T-helper 2 cell treated with Interferon-gamma antibody and Interleukin-4, amounts not matched to agents 100 ng/mL and 5 ng/mL, for 36 hours (primary cell): ENCODE data around the gene CCDC137. TPM values are rescaled to one million over a fixed set of nuclear protein-coding genes. Genes with fewer than 3 reads are reported as not detected.
"Not testable (repeated sequence)": the region's sequence is repeated elsewhere in the genome, so short reads cannot be mapped to it uniquely, and the experiment has no call there.

Experiments
- intact Hi-C: fragments of 100-400 bp; cut with micrococcal nuclease; formaldehyde crosslinking; loops from one replicate; pipeline ENCODE4 v1.15.1; 2023
- total RNA-seq: library from RNA; stranded (reverse); gene quantifications from 2 replicates; pipeline ENCODE4 v1.2.3, GENCODE V29; 2022

The CCDC137 gene
- total RNA-seq: 39.2 and 43.7 TPM in 2 replicates

GRCh38 chr17:81666342-81667191 is at the start of gene CCDC137, which contains the start of gene OXLD1:
TSS of gene CCDC137 (plus strand) at chr17:81666737. CDS start at chr17:81666767, 30 bp downstream.
TSS of gene OXLD1 (minus strand) at chr17:81666605. CDS start at chr17:81666577, 28 bp downstream.
- intact Hi-C loops: loop anchor here (2.0 kb wide), 2 partner anchors 16 to 30 kb away; partner anchors contain the start of genes ARL16, NPLOC4 and TSPAN10

DNA sequence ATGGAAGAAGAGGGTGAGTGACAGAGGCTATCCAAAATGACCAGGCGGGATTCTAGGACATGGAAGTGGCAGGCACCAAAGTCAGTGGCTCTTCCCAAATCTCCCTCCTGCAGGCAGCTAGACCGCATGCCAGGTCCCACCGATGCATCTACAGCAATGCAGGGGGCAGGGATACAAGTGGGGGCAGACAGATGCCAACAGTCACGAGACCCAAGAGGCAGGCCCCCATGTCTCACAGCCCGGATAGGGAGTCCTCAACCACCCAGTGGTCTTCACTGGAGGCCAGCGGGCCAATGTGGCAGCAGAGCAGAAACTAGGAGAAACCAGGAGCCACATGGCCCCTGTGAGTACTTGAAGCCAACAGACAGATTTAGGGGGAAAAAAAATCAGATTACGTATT is 49.7 kb upstream of the CCDC137 start:
- intact Hi-C loops: no loop called here

DNA sequence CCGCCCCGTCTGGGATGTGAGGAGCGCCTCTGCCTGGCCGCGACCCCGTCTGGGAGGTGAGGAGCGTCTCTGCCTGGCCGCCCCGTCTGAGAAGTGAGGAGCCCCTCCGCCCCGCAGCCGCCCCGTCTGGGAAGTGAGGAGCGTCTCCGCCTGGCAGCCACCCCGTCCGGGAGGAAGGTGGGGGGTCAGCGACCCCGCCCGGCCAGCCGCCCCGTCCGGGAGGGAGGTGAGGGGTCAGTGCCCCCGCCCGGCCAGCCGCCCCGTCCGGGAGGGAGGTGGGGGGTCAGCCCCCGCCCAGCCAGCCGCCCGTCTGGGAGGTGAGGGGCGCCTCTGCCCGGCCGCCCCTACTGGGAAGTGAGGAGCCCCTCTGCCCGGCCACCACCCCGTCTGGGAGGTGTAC is 48.2 kb upstream of the CCDC137 start:
- intact Hi-C loops: not testable (repeated sequence)

DNA sequence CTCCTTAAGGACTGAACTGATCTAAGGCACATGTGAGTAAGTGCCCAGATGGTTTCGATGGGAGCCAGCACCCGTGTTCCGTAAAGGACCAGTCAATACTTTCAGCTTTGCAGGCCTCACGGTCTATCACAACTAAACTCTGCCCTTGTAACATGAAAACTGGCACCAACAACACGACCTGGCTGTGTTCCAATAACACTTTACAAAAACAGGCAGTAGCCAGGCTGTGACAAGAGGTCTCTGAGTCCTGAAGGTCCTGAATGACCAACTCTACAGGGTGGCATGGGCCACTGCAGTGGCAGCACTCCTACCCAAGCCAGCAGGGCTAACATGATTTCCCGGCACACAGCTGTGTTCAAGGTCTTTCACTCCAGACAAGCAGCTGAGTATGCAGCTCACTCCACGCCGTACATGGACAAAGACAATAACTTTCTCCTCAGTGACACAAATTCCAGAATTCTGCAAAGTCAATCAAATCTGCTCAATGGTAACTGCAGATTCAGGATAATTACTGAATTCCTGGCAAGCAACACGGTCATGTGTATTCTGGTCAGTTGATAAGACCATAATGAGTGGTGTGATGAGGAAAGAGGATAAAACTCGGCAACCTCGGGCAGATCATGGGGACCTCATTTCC is 44.9 kb upstream of the CCDC137 start:
- intact Hi-C loops: no loop called here

- intact Hi-C loops: no loop called here
Measured at GRCh38 chr17:81630274-81630673, 36.3 kb upstream of the CCDC137 start.

DNA sequence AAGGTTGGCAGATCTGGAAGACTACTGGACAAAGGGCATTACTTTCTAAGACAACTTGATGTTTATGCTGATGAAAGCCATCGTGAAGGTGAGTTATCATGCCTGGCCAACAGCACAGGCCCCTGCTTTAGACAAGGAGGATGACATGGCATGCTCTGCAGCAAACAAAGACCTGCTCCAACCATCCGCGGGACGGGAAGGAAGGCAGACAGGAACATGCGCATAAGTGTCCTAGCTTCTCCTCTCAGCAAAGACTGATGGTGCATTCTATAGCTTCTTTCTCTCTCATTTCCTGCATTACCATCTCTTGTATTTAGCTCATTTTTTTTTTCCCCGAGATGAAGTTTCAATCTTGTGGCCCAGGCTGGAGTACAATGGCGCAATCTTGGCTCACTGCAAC is 35.1 kb upstream of the CCDC137 start:
- intact Hi-C loops: no loop called here

GRCh38 chr17:81635431-81635830 is 31.1 kb upstream of the CCDC137 start:
- intact Hi-C loops: no loop called here

DNA sequence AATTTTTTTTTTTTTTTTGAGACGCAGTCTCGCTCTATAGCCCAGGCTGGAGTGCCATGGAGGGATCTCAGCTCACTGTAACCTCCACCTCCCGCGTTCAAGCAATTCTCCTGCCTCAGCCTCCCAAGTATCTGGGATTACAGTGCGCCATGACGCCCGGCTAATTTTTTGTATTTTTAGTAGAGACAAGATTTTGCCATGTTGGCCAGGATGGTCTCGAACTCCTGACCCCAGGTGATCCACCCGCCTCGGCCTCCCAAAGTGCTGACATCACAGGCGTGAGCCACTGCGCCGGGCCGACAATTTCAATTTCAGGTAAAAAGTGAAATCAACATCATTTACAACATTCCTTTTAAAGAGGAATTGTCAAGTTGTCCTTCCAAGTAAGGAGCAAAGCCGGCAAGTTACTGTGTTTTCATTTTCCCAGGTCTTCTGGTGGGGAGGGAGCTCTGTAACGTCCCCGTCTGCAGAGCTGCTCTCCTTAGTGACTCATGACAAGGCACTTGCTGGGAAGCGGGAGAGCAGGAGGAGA is 30.5 kb upstream of the CCDC137 start:
- intact Hi-C loops: loop anchor here (2.0 kb wide), 1 partner anchor 31 kb away; the partner anchor contains the start of genes CCDC137 and OXLD1

DNA sequence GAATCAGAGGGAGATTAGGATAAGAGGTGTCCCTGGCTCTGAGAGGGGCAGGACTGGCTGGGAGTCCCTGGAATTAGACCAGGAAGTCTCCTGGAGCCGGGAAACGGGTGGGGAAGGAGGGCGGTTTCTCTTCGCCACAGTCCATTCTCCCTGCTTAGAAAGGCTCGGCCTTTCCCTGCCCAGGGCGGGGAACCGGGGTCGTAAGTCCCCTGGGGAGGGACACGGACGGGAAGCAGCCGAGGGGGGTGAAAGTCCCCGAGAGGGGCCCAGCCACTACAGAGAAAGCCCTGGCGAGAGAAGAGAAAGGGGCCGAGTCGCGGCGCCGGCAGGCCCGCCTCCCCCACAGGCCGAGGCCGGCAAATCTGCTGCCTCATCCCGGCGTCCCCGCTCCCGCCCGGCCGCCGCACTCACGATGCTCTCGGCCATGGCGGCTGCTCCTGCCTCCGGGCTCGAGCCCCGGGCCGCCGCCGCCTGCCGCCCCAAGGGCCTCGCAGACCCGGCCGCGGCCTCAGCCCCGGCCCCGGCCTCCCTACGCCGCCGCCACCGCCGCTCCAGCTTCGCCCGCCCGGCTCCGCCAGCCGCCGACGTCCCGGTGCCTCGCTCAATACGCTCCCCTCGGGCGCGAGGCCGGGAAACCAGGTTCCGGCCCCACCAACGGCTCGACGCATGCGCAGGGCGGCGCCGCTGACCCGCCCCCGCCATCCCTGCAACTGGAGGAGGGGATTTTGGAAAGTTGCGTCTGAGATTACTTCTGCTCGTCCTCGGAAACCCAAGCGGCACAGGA is 29.8 kb upstream of the CCDC137 start, which contains the start of the genes NPLOC4 and TSPAN10:
Gene NPLOC4, minus strand, starts transcription at position 608 of the 784 bp plus-strand sequence. Its CDS starts 182 bp downstream, at position 426.
Gene TSPAN10, plus strand, starts transcription at position 692 of the 784 bp plus-strand sequence. CDS start 5,217 bp downstream, outside the sequence.
- intact Hi-C loops: loop anchor here (2.0 kb wide), 1 partner anchor 30 kb away; the partner anchor contains the start of genes CCDC137 and OXLD1

GRCh38 chr17:81638683-81639082 is 27.9 kb upstream of the CCDC137 start:
- intact Hi-C loops: no loop called here

GRCh38 chr17:81640011-81640410 is 26.5 kb upstream of the CCDC137 start:
- intact Hi-C loops: no loop called here

DNA sequence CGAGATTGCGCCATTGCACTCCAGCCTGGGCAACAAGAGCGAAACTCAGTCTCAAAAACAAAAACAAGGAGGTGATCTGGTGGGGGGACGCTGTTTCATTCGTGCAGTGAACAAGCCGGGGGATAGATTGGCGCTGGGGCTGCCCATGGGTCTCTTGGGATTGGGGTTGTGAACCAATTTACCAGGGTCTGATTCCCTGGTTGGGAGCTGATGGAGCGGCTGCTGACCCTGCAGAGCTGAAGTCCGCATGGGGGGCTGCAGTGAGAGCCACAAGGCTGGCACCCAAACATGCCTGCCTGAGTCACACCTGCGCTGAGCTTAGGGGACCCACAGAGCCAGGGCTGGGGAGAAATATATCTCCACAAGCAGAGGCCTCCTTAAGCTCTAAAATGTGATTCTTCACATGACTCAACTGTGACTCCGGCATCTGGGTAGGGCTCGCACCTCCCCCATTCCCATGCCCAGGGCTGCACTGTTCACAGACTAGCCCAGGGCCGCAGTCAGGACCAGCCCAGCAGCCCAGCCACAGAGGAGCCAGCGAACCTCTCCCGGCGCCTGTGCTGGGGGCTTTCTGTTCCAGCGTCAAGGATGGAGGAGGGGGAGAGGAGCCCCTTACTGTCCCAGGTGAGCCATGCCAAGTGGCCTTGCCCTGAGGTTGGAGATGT is 24.6 kb upstream of the CCDC137 start:
- intact Hi-C loops: no loop called here

DNA sequence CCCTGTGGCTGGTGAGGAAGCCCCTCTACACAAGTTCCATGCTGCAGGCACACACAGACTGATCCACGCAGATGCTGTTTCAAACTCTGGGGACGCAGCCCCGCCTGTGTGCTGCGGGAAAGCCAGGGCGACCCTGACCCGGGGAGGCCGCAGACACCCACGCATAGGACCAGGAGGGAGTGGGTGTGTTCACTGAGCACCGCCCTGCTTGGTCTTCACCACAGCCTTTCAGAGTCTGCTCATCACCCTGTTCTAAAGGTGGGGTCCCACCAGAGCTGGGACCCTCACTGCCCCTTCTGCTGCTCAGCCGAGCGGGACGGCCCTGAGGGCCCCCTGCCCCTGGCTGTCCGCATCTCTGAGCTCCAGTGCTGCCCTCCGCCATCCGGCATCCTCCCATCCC is 22.0 kb upstream of the CCDC137 start:
- intact Hi-C loops: no loop called here

DNA sequence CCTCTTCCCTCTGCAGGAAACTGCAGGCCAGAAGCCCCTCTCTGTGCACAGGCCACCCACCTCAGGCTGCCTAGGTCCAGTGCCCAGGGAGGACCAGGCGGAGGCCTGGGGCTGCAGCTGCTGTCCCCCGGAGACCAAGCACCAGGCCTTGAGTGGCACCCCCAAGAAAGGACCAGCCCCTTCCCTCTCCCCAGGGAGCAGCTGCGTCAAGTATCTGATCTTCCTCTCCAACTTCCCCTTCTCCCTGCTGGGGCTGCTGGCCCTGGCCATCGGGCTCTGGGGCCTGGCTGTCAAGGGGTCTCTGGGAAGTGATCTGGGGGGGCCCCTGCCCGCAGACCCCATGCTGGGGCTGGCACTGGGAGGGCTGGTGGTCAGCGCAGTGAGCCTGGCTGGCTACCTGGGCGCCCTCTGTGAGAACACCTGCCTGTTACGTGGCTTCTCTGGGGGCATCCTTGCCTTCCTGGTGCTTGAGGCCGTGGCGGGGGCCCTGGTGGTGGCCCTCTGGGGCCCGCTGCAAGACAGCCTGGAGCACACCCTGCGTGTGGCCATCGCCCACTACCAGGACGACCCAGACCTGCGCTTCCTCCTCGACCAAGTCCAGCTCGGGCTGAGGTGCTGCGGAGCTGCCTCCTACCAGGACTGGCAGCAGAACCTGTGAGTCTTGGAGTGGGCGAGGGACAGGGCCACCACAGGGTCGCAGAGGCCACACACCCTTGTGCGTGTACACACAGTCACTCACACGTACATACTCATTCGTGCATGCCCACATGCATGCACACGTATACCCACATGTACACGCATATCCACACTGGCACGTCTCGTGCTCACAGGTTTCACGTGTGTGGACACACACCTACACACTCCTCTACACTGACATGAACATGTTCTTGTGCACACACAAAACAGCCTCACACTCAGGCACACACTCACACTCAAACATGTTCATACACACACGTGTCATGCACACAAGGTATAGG is 21.3 kb upstream of the CCDC137 start:
- intact Hi-C loops: no loop called here

GRCh38 chr17:81646869-81647600 is 19.5 kb upstream of the CCDC137 start:
- intact Hi-C loops: no loop called here

DNA sequence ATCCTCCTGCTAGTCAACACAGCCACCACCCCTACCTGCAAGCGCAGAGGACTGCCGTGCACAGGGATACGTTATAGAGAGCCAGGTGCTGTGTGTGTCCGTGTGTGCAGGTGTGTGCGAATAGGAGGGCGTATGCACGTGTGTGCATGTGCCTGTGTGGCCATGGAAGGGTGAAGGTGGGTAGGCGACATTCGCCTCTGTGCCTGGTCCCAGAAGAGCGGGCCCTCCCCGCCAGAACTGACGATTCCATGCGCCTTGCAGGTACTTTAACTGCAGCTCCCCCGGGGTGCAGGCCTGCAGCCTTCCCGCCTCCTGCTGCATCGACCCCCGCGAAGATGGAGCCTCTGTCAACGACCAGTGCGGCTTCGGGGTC is 18.9 kb upstream of the CCDC137 start:
- intact Hi-C loops: no loop called here

DNA sequence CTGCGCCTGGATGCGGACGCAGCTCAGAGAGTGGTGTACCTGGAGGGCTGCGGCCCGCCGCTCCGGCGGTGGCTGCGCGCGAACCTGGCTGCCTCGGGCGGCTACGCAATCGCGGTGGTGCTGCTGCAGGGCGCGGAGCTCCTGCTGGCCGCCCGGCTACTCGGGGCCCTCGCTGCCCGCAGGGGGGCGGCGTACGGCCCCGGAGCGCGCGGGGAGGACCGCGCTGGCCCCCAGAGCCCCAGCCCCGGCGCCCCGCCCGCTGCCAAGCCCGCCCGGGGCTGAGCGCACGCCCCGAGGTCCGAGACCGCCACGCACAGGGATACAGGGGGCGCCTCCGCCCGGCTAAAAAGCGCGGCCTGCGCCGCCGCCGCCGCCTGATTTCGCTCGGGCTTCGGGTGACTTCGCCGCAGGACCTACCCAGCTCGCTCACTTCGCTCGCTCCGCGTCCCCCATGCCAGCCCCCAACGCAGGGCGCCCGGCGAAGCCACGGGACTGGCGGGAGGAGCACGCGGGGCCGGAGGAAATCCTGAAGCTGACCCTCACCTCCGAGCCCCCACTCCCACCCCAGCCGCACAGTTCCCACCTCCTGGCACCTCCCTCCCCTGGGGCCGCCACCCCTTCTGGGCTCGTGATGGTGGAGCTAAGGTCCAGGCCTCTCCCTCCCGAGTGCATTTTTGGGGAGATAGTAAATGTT is 18.4 kb upstream of the CCDC137 start:
- intact Hi-C loops: no loop called here

- intact Hi-C loops: no loop called here
Measured at GRCh38 chr17:81648707-81649085, 17.8 kb upstream of the CCDC137 start.
